ACC112 (cell line): ENCODE data around the gene CYB5R4.
"Not testable (repeated sequence)": the region's sequence is repeated elsewhere in the genome, so short reads cannot be mapped to it uniquely, and the experiment has no call there.

Source experiments
- H2AFZ ChIP-seq: fragments of 200-600 bp; sonication (generic); one replicate; pipeline ENCODE4 v1.6.0; 2017; ENCODE audit warnings: antibody characterized with exemption, low read length; ENCODE audit not compliant: unreplicated experiment
- H3K27ac ChIP-seq: fragments of 200-600 bp; sonication (generic); 2 replicates; pipeline ENCODE4 v1.5.1; 2014; ENCODE audit warnings: low read depth, mild to moderate bottlenecking, antibody characterized with exemption, low read length, moderate library complexity
- H3K27me3 ChIP-seq: fragments of 200-600 bp; sonication (generic); 2 replicates; pipeline ENCODE4 v1.6.1; 2014; ENCODE audit warnings: mild to moderate bottlenecking, antibody characterized with exemption, low read length, moderate library complexity, mixed read lengths; ENCODE audit not compliant: insufficient read depth
- H3K36me3 ChIP-seq: fragments of 200-600 bp; sonication (generic); 2 replicates; pipeline ENCODE4 v1.6.1; 2016; ENCODE audit warnings: mild to moderate bottlenecking, antibody characterized with exemption, low read length, moderate library complexity, mixed read lengths; ENCODE audit not compliant: insufficient read depth
- H3K4me1 ChIP-seq: fragments of 200-600 bp; sonication (generic); one replicate; pipeline ENCODE4 v1.6.1; 2016; ENCODE audit warnings: low read length, mixed read lengths; ENCODE audit not compliant: insufficient read depth, unreplicated experiment, control insufficient read depth
- H3K4me3 ChIP-seq: fragments of 200-600 bp; sonication (generic); 2 replicates; pipeline ENCODE4 v1.5.1; 2014; ENCODE audit warnings: mild to moderate bottlenecking, low read depth, low read length
- H3K79me2 ChIP-seq: fragments of 200-600 bp; sonication (generic); one replicate; pipeline ENCODE4 v1.6.0; 2016; ENCODE audit warnings: low read length; ENCODE audit not compliant: control insufficient read depth, unreplicated experiment, insufficient read depth

Gene CYB5R4

DNA sequence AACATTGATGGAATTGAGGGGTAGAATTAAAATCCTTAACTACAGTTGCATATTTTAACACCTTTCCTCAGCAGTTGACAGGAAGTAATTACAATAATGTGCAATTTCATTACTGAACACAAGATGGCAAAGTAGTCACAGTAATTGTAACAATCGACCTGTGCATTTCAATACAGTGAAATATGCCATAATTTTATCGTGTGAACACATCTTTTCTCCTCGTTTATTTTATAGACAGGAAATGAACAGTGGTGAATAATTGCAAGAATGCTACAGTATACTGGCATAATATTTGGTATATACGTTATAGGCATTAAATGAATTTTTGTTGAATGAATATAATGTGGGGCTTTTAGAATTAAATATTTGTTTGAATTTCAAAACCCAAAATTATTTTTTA is 25.0 kb downstream of the CYB5R4 start:
- H3K27me3 ChIP-seq, result no peaks in the 10 kb centered on the region
- H3K36me3 ChIP-seq, result no peaks in the 10 kb centered on the region
- peaks cover 4% of the 10 kb centered on the region for H3K4me1 ChIP-seq
- no peak overlapping the region for H2AFZ ChIP-seq
- H3K4me3 ChIP-seq, result no peak overlapping the region
- no peak overlapping the region for H3K27ac ChIP-seq
- peaks cover 8% of the 10 kb centered on the region for H3K79me2 ChIP-seq

DNA sequence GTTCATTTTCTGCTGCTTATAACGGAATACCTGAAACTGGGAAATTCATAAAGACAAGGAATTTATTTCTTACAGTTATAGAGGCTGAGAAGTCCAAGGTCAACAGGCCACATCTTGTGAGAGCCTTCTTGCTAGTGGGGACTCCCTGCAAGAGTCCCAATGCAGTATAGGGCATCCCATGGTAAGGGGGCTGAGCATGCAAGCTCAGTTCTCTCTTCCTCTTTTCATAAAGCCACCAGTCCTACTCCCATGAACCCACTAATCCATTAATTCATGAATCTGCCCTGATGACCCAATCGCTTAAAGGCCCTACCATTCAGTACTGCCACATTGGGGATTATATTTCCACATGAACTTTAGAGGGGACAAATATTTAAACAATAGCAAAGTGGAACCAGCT is 26.5 kb downstream of the CYB5R4 start:
- Histone ChIP-seq H3K4me1 (peaks cover 4% of the 10 kb centered on the region), H3K4me3 (no peak overlapping the region), H3K36me3 (no peaks in the 10 kb centered on the region), H3K27ac (no peak overlapping the region), H3K27me3 (no peaks in the 10 kb centered on the region), H3K79me2 (no peaks in the 10 kb centered on the region), H2AFZ (no peak overlapping the region)

DNA sequence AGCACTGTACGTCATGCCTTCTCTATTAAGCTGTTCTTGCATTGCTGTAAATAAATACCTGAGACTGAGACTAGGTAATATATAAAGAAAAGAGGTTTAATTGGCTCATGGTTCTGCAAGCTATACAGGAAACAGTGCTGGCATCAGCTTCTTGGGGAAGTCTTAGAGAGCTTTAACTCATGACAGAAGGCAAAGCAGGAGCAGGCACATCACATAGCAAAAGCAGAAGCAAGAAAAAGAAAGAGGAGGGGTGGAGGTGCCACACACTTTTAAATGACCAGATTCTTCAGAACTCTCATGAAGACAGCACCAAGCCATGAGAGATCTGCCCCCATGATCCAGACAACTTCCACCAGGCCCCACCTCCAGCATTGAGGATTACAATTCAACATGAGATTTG is 30.1 kb downstream of the CYB5R4 start:
- Histone ChIP-seq H3K27ac (no peak overlapping the region), H3K27me3 (no peaks in the 10 kb centered on the region), H3K4me1 (no peaks in the 10 kb centered on the region), H3K79me2 (no peaks in the 10 kb centered on the region), H2AFZ (no peak overlapping the region), H3K4me3 (no peak overlapping the region), H3K36me3 (no peaks in the 10 kb centered on the region)

DNA sequence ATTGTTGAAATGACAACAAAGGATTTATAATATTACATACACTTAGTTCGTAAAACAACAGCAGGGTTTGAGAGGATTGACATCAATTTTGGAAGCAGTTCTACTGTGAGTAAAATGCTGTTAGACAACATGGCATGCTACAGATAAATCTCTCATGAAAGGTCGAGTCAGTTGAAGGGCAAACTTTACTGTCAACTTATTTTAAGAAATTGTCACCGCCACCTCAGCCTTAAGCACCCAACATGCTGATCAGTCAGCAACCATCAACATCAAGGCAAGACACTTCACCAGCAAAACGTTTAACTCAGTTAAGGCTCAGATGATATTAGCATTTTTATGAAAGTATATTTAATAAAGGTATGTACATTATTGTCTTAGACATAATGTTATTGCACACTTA is 31.0 kb downstream of the CYB5R4 start:
- H3K4me1 ChIP-seq, result no peaks in the 10 kb centered on the region
- no peak overlapping the region for H3K4me3 ChIP-seq
- no peaks in the 10 kb centered on the region for H3K79me2 ChIP-seq
- H3K27me3 ChIP-seq, result no peaks in the 10 kb centered on the region
- no peaks in the 10 kb centered on the region for H3K36me3 ChIP-seq
- no peak overlapping the region for H2AFZ ChIP-seq
- H3K27ac ChIP-seq, result no peak overlapping the region

GRCh38 chr6:83891586-83891985 is 32.1 kb downstream of the CYB5R4 start:
- Histone ChIP-seq H3K4me1 (no peaks in the 10 kb centered on the region), H3K27me3 (no peaks in the 10 kb centered on the region), H2AFZ (no peak overlapping the region), H3K79me2 (no peaks in the 10 kb centered on the region), H3K27ac (no peak overlapping the region), H3K4me3 (no peak overlapping the region), H3K36me3 (no peaks in the 10 kb centered on the region)

DNA sequence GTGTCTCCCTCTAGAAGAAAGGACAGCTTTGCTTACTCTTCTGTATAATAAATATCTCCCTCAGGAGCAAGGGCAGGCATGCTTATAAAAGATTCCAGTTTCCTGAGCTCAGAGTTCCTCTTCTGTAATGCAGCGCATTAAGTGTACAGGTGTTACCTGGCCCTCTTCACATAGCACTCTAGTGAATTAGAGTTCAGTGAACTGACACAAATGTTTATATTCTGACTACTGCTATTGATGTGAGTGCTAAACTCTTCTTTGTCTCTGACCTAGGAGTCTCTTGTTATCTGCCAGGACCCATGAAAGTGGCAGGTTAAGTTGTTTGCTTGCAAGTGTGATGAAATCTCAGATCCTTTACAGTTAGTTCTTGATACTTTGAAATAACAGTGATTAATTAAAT is 33.5 kb downstream of the CYB5R4 start:
- Histone ChIP-seq H3K79me2 (no peaks in the 10 kb centered on the region), H3K27ac (no peak overlapping the region), H2AFZ (no peak overlapping the region), H3K27me3 (no peaks in the 10 kb centered on the region), H3K4me3 (no peak overlapping the region), H3K4me1 (no peaks in the 10 kb centered on the region), H3K36me3 (no peaks in the 10 kb centered on the region)

- H3K4me1 ChIP-seq, H2AFZ ChIP-seq, H3K36me3 ChIP-seq, H3K27ac ChIP-seq, H3K27me3 ChIP-seq, H3K4me3 ChIP-seq, H3K79me2 ChIP-seq: not testable (repeated sequence)
These were observed 37.6 kb downstream of the CYB5R4 start for GRCh38 chr6:83897094-83897493.

DNA sequence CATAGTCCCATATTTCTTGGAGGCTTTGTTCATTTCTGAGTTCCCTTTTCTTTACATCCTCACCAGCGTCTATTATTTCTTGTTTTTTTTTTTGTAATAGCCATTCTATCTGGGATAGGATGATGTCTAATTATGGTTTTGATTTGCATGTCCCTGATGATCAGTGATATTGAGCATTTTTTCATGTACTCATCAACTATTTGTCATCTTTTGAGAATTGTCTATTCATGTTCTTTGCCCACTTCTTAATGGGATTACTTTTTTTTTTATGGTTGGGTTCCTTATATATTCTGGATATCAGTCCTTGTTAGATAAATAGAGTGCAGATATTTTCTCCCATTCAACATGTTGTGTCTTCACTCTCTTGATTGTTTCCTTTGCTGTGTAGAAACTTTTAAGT is 42.1 kb downstream of the CYB5R4 start:
- Histone ChIP-seq H3K4me1 (no peaks in the 10 kb centered on the region), H3K27ac (no peak overlapping the region), H2AFZ (no peak overlapping the region)

DNA sequence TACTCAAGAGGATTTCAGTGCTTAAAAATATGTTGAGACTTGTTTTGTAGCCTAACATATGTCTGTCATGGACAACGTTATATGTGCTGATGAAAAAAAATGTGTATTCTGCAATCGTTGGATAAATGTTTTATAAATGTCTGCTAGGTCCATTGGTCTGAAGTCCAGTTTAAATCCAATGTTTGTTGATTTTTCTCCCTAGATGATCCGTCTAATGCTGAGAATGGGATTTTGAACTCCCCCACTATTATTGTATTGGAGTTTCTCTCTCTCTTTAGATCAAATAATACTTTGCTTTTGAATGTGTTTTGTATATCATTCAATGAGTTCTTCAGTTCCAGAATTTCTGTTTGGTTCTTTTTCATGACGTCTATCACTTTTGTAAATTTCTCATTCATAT is 44.9 kb downstream of the CYB5R4 start:
- Histone ChIP-seq H2AFZ (no peak overlapping the region), H3K36me3 (no peaks in the 10 kb centered on the region), H3K79me2 (peaks cover 20% of the 10 kb centered on the region), H3K4me1 (no peaks in the 10 kb centered on the region), H3K27ac (no peak overlapping the region), H3K27me3 (no peaks in the 10 kb centered on the region), H3K4me3 (no peak overlapping the region)

More for the DNA sequence above, 42.1 kb downstream of the CYB5R4 start:
- Histone ChIP-seq H3K4me3 (no peak overlapping the region), H3K79me2 (peaks cover 20% of the 10 kb centered on the region), H3K36me3 (no peaks in the 10 kb centered on the region), H3K27me3 (no peaks in the 10 kb centered on the region)

DNA sequence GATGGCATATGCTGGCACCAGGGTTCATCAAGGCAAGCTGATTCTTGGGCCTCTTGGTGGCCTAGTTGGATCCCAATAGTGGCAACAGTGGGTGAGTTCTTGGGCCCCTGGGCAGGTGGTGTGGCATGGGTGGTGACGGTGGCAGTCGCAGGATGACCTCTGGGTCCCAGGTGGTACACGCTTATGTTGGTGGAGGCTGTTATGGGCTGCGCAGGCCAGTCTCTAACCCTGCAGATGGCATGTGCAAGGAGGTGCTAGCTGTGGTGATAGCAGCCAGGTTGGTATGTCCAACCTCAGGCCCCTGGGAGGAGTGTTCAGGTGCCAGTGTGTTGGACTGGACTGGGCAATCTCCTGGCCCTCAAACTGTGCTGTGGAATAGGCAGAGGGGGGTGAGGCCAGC is 46.2 kb downstream of the CYB5R4 start:
- no peaks in the 10 kb centered on the region for H3K27me3 ChIP-seq
- no peak overlapping the region for H3K27ac ChIP-seq
- no peaks in the 10 kb centered on the region for H3K4me1 ChIP-seq
- H2AFZ ChIP-seq, result no peak overlapping the region
- no peaks in the 10 kb centered on the region for H3K36me3 ChIP-seq
- H3K79me2 ChIP-seq, result peaks cover 20% of the 10 kb centered on the region
- H3K4me3 ChIP-seq, result no peak overlapping the region

DNA sequence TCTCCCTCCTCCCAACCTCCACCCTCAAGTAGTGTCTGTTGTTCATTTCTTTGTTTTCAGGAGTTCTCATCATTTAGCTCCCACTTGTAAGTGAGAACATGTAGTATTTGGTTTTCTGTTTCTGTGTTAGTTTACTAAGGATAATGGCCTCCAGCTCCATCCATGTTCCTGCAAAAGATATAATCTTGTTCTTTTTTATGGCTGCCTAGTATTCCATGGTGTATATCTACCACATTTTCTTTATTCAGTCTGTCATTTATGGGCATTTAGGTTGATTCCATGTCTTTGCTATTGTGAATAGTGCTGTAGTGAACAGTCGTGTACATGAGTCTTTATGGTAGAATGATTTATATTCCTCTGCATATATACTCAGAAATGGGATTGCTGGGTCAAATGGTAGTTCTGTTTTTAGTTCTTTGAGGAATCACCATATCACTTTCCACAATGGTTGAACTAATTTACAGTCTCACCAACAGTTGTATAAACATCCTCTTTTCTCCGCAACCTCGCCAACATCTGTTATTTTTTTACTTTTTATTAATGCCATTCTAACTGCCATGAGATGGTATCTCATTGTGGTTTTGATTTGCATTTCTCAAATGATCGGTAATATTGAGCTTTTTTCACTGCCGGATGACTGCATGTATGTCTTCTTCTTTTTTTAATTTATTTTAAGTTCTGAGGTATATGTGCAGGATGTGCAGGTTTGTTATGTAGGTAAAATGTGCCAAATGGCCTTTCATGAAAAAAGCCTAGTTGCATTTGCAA is 48.3 kb downstream of the CYB5R4 start:
- not testable (repeated sequence) for H3K27me3 ChIP-seq, H3K4me1 ChIP-seq
- H3K79me2 ChIP-seq, result peaks cover 20% of the 10 kb centered on the region

More for the DNA sequence above, 48.3 kb downstream of the CYB5R4 start:
- H3K27ac ChIP-seq, H2AFZ ChIP-seq, H3K36me3 ChIP-seq, H3K4me3 ChIP-seq: not testable (repeated sequence)
